GM15510 (cell line): ENCODE measurements around the gene ITPR2.

ENCODE experiments used
- POLR2A ChIP-seq: IDR thresholded peaks from 3 replicates; pipeline ENCODE4 v1.6.1; 2011; ENCODE audit warnings: borderline replicate concordance; ENCODE audit not compliant: insufficient read length; ENCODE audit errors: extremely low read depth

The ITPR2 gene

DNA sequence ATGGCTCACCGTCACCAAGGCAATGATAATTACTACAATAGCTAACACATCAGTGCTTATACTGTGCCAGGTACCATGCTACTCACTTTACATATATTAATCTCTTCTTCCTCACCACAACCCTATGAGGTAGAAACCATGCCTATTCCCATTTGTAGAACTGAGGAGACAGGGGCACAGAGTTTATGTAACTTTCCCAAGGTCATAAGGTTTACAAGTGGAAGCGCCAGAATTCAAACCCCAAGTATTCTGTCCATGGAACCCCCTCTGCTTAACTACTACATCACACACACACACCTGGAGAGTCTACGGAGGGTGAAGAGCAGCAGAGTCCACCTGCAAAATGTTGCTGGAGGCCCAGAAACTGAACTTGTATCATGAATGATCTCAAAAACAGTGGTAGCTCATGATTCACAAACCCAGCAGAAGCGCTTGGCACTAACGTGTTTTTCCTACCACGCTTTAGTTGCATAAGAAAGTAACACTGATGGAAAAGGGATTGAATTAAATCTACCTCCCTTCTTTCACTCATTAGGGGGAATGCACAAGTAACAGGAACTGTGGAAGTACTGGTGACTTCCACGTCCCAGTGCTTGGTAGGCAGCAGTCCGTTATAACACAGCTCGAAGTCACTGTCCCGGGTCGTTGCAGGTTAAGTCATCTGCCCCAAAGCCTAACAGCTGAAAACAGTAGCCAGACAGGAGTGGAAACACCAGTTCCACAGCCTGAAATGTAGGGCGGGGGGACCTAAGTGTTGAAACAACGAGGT is 2.0 kb downstream of the ITPR2 start:
- no peak for TF ChIP-seq POLR2A

- no peak for TF ChIP-seq POLR2A
Observed at GRCh38 chr12:26830363-26830762, 2.6 kb downstream of the ITPR2 start.

DNA sequence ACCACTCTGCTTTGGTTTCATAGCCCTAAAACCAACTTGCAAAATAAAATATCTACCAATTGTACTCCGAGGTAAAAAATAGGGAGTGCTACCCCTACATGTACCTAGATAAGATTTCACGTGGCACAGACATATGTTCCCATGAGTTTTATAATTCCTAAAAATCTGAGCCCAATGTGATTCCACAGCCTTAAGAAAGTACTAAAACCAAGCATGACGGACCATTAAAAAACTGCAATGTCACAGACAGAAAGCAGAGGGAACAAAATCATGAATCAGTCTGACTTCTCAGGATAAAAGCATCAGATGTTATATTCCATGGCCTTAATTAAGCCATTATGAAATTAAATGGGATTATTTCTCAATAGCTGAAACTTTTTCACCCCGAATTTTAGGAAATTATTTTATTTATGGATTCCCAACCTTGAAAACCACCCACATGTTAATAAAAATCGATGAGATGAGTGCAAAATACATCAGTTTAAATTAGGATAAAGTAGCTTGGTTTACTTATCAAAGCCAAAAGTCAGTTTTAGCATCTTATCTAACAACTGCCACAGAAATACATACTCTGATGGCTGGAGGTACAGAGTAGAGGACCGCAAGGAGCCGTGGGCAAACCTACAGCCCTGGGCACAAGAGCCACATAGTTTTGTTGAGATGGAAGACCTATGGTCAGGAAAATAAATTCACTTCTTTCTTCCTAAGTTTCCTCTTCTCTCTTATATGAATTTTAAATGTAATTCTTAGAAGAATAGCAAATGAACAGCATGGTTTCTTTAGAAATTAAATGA is 4.5 kb downstream of the ITPR2 start:
- no peak for TF ChIP-seq POLR2A

DNA sequence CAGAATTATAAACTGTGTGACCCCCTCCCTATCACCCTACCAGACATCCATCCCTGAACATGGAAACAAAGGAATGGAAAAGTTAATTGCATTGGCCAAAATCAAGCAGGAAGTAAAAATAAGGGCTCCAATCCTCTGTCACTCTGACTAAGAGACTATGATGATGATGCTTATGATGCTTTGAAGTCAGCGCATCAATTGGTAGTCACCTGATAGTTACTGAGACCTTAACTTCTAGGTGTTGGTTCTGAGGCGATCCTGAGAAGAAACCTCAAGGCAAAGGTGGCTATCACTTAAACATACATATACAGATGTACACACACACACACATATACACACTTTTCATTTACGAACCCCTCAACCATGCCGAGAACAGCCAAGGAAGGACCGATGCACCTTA is 6.6 kb downstream of the ITPR2 start:
- no peak for TF ChIP-seq POLR2A

DNA sequence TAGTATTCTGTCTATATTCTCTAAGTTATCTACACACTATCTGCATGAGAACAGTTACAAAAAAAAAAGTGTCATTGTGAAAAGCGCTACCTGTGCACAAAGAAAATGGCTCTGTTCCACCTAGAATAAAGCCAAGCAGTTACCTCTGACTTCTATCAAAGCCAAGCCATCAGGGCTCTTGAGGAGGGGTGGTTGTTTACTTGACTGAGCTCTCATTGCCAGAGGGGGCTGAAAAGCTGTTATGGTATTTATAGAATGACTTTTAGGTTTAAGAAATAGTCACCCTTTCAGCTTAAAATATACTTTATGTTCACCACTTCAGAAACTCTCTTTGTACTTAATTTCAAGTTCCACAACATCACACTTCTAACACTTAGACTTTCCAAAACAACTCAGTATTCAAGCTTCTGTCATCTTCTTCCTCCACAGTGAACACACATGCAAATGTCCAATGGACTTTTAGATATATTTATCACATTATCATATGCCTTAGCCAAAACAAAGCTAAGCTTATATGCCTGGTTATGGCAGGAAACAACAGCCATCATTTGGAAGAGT is 7.5 kb downstream of the ITPR2 start:
- no peak for TF ChIP-seq POLR2A

DNA sequence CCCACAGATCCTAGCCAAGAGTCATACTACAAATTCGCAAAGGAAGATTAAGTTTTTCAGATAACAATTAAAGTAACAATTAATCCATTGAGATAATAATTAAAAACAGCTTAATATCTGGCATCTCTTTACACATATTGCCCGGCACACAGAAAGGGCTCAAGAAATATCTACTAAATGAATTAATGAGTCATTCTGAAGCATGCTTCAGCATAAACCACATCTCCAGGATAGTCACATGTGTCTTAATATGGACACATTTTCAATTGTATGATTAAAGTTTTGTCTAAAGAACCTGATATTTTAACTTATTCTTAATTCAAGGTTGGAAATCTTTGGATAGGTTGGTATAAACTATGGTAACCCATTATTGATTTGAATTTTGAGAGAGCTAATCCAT is 9.6 kb downstream of the ITPR2 start:
- TF ChIP-seq POLR2A = no peak

- no peak for TF ChIP-seq POLR2A
Observed at GRCh38 chr12:26822026-26822425, 11.0 kb downstream of the ITPR2 start.

DNA sequence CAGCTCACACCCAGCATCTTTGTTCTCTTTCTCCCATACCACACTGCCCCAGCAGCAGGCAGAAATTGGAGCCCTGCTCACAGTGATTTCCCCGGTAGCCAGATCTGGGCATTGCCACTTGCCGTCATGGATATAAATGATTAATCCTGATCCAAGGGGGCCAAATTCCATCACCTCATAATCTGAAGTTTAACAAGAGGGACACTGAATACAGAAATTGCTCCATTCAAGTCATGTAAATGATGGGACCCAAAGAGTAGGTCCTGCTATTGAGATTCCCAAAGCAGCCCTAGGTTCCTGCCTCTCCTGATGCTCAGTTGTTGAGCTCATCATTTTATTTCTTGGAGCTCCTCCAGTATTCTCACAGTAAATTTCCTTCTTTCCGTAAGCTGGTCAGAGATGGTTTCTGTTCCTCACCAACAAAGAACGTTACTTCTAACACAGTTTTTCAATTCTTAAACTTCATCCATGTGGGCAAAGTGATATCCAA is 11.7 kb downstream of the ITPR2 start:
- TF ChIP-seq POLR2A = no peak

GRCh38 chr12:26818636-26819035 is 14.4 kb downstream of the ITPR2 start:
- no peak for TF ChIP-seq POLR2A

DNA sequence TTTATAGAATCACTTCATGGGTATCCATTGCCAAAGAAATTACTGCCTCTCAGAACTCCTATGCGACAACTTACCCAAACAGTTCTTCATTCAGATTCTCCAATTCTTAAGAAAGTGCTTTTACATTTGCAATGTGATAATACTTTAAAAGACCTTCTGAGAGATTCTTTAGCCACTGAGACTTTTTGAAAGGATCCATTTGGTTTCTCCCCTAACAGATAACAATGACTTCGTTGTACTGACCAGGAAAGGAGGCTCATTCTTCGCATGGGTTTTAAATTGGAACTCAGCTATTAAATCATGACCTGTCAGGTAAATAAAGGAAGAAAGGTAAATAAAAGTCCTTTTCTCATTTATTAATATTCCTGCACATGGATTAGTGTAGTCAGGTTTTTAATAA is 14.8 kb downstream of the ITPR2 start:
- no peak for TF ChIP-seq POLR2A

DNA sequence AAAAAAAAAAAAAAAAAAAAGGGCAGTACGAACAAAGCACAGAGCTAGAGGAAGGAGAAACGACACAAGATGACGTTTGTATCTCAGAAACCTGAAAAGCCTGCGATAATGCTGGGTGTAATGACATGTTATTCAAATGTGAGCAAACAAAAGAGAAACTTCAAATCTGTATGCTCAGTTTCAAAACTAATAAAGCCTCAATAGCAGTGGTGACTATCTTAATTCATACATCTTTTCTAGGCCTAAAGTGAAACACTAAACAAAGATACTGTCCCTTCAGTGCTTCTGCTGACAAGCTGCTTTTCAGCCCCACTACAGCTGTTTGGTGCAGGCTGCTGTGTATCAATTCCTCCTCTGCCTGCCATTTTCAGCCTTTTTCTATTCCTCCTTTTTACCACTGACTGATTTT is 15.8 kb downstream of the ITPR2 start:
- TF ChIP-seq POLR2A = no peak

DNA sequence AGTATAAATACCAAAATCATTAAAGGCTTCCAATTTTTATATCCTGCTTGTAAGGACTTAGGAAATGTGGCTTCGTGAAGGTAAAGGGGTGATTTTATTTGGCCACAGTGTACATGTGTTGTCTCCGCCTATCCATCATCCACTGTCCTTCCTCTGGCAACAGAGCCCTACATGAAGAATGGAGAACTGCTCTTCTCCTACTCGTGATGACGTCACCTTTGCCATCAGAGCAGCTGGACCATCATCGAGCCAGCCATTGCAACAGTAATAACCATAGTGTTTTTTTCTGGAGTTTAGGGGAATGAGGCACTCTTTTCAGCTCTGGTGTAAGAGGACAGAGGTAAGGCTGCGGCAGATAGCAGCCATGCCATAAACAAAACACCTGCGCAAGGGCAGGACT is 19.2 kb downstream of the ITPR2 start:
- no peak for TF ChIP-seq POLR2A

DNA sequence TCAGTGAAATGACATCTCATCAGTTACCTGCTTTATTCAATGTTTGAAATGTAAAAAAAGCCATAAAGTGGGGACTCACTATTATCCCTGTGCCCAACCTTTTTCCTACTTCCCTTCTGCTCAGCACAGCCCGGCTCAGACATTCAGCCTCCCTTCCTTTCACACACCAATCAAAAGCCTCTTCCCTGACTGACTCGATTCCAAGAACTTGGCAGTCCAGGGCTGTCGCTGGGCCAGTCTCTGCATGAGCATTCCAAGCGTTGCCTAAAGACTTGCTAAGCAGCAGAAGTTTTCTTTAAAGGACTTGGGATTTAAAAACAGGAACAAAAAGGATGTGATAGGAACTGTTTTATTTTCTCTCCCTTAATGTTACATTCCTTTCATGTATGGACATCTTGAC is 22.7 kb downstream of the ITPR2 start:
- TF ChIP-seq POLR2A = no peak

- TF ChIP-seq POLR2A = no peak
Observed at GRCh38 chr12:26809611-26810285, 23.2 kb downstream of the ITPR2 start.
